LNCaP clone FGC (cell line): ENCODE measurements around the gene ADI1.

Experiments
- DNase-seq: peaks from one replicate; pipeline ENCODE4 v3.0.0-alpha.2; 2011; ENCODE audit warnings: low read depth
- H3K4me3 ChIP-seq: 2 replicates; pipeline ENCODE4 v1.5.1; 2011; ENCODE audit warnings: mild to moderate bottlenecking, low read depth, low read length, control low read depth
- TF ChIP-seq, protein P1 (sequence below): IDR thresholded peaks from 2 replicates; pipeline ENCODE4 v1.5.1; 2012; ENCODE audit warnings: mild to moderate bottlenecking; ENCODE audit not compliant: control insufficient read depth, insufficient read depth; ENCODE audit errors: extremely low read depth

ADI1 gene

DNA sequence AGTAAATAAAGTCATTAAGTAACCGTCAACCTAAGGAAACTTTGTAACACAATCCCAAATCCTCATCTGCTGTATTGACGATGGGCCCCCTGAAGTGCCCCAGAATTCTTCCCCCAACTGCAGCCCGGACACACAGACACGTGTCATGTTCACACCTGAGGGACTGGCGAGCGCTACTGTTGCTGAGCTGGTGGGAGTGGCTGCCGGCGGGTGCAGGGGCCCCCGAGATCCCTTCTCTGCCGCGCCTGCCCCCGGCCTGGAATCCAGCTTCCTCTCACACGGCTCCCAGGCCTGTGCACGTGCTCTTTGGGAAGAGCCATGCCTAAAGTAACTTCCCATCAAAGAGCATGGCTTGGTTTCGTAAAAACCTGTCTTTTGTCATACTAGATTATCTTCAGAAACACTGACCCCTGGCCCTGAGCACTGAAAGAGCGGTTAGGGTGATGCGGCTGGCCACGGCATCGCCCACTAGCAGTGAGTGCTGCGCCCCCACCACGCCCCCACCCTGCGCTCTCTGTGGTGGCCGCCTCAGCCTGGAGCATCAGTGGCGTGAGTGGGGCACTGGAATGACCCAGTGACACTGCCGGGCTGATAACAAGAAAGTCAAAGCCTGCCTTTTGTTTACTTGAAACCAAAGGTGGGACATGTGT lies 56.0 kb downstream of the ADI1 start:
- H3K4me3 ChIP-seq = no peak overlapping the region
- DNase-seq = no peak
- TF ChIP-seq, protein P1, sequence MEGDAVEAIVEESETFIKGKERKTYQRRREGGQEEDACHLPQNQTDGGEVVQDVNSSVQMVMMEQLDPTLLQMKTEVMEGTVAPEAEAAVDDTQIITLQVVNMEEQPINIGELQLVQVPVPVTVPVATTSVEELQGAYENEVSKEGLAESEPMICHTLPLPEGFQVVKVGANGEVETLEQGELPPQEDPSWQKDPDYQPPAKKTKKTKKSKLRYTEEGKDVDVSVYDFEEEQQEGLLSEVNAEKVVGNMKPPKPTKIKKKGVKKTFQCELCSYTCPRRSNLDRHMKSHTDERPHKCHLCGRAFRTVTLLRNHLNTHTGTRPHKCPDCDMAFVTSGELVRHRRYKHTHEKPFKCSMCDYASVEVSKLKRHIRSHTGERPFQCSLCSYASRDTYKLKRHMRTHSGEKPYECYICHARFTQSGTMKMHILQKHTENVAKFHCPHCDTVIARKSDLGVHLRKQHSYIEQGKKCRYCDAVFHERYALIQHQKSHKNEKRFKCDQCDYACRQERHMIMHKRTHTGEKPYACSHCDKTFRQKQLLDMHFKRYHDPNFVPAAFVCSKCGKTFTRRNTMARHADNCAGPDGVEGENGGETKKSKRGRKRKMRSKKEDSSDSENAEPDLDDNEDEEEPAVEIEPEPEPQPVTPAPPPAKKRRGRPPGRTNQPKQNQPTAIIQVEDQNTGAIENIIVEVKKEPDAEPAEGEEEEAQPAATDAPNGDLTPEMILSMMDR = no peak

DNA sequence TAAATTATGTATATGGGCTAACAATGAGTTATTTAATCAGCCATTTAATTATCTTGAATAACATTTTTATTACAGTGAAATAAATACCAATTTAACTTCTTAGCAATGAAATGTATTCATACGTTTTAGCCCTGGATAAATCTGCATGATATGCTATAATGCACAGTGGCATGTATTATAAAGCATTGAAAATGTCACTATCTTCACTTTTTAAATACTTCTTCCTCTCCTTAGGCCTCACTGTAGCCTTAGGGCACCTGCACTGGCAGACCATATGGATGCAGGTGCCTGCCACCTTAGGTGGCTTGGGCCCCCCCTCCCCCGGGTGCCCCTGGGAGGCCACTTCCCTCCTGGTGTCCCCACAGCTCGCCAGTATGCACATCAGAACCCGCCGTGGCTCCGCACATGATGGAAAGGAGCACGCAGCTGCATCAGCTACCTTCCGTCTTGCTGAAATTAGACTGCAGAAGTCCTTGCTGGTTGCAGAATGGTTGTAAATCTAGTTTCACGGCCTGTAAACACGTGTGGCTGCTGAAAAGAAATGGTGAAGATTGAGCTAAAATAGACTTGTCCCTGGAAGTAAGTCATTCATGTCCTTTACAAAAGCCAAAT lies 56.7 kb downstream of the ADI1 start:
- DNase-seq = no peak
- TF ChIP-seq, protein P1 = no peak
- no peak overlapping the region for H3K4me3 ChIP-seq

DNA sequence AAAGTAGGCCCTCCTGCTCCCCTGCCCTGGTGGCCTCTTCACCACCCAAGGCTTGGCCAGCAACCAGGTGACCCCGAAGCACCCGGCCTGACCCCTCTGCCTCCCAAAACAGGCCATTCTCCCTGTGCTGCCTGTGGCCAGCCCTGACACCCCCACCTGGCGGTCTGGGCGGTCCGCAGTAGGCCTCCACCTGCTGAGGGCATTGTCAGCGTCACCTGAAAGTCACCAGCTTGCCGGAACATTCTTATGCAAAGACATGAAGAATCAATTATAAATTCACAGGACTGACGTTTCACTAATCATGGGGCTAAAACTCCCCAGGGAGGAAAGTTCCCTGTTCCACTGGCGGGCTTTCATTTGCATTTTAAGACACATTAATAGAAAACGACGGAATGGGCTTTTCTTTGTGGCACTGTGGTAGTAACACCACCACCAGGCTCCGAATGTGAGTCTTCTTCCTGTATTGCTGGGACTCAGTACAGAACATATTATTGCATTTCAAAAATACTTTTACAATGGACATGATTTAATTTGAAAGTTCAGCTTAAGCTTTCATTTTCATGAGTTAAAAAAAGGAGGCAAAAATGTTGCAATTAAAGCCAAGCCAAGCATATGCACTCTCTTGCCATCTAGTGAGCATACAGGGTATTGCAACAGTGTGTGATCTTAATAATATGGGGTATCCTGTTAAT lies 57.4 kb downstream of the ADI1 start:
- TF ChIP-seq, protein P1 = peak; percentile 70
- no peak overlapping the region for H3K4me3 ChIP-seq
- no peak for DNase-seq

DNA sequence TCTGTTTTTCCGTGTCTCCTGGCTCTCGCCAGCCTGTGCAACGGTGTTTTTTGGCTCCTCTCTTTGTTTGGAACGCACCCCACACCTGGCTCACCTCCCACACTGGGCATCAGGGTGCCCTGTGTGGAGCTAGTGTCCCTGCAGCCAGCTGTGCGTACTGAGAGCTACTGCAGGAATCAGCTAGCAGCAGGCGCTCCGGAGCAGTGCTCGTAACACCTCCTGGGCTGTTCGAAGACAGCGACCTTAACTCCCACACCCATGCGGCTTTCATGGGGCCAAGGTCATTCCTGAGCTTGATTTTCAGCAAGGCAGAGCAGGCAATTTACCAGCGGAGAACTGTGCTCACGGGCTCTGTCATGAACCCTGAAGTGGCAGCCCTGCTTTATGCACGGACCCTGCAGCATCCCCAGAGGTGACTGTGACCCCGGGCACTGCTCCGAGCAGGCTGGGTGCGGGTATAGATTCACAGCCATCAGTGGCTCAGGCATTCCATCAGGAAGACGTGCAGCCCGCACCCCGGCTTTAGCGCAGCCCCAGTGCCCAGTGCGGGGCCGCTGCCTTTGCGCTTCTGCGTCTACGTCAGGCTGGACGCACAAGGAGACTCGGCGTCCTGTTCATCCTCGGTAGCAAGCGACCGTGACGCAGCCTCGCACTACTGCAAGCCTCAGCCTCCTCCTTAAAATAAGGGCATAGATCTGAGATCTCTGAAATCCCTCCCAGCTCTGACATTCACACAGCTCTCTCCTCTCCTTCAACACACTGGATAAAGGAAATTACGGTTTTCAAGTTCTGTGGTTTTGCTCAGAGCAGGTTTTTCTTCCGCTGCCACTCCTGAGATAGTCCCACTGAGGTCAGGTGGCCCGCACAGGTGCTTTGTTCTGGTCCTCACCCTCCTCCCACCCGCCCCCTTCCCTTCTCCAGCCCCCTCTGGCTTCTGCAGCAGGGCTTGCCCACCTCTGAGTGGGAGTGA lies 58.2 kb downstream of the ADI1 start:
- DNase-seq = no peak
- H3K4me3 ChIP-seq = no peak overlapping the region
- TF ChIP-seq, protein P1 = no peak

DNA sequence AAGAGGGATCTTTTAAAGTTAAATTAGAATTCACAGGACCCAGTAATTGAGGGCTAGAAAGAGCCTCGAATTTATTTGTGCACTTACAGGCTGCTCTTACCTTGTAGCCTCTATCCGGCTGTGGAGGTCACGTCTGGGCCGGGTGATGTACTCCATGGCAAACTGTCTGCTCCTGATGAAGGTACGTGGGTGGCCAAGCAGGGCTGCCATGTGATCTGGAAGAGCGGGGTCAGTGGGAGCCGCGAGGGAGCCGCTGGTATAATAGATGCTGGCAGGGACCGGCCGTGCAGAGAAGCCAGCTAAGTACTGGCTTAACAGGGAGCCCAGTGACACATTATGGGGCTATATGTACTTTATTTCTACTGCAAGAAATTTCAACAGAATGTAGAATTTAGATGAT lies 59.2 kb downstream of the ADI1 start:
- no peak overlapping the region for H3K4me3 ChIP-seq
- TF ChIP-seq, protein P1 = no peak
- no peak for DNase-seq

DNA sequence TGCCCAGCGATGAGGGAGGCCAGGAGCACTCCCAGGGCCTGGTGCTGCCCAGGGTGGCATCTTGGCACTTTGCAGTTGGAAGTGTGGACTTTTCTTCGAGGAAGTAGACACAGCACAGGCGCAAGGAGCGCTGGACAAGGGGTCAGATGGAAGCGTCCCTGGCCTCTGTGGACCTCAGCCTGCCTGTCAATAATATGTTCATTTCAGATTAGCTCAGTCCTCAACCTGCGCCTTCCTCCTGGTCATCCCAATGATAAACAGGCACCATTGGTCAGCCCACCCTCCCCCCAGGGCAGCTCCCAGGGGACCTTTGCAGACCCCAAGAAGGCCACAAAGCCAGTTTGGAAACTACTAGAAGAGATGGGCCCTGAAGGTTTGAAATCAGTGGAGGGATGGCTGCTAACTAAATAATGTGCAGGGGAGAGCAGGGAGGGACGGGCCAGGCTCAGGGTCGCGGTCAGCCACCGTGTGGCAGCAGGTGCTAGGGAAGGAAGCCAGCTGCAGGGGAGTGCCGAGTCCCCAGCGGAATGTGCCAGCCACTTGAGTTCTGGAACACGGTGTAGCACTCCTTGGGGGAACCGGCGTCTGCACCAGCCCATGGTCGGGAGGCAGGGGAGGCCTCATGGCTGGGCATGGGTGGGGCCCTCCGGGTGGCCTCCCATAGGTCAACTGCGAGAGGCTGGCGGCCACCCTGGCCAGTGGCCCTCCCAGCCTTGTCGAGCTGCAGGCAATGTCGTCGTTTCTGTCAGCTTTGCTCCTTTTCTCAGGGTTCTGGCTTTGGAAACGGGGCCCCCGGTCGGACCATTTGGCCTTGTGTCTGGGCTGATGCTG lies 59.9 kb downstream of the ADI1 start:
- DNase-seq = no peak
- no peak overlapping the region for H3K4me3 ChIP-seq
- TF ChIP-seq, protein P1 = 0 out of 2 replicates have a peak, but pooled peaks have one; percentile 13
